RKO (cell line): Measurements from ENCODE around the gene TTC8.
A peak's percentile ranks its signal among the peaks of the same experiment; 100 is the strongest.

Experiments
- DNase-seq: peaks from one replicate; pipeline ENCODE4 v3.0.0-alpha.2; 2016; ENCODE audit warnings: low spot score

Gene TTC8

DNA sequence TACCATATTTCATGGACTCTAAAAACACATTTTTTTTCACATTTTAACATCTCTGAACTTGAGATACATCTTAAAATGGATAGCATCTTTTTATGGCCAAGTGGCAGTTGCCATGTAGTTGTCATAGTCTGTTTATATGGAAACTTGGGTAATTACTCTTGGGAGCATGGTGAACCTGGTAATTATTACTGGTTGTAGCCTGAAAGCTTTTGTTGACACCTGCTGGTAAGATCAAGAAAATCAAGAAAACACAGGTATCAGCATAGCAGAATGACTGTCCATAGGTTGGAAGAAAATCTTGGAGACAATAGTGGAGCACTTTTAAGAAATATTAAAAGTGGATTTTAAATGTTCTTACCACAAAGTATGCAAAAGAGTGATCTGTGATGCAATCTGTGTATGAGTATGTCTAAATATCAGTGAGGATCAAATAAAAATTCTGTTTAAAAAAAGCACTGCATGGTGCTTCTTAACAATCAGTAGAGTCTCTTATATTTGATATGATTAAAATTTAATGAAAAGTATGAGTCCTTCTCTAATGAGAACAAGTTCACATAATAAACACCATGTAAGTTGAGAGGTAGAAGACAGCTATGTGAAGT is 44.2 kb downstream of the TTC8 start:
- DNase-seq, result peak; percentile 49

DNA sequence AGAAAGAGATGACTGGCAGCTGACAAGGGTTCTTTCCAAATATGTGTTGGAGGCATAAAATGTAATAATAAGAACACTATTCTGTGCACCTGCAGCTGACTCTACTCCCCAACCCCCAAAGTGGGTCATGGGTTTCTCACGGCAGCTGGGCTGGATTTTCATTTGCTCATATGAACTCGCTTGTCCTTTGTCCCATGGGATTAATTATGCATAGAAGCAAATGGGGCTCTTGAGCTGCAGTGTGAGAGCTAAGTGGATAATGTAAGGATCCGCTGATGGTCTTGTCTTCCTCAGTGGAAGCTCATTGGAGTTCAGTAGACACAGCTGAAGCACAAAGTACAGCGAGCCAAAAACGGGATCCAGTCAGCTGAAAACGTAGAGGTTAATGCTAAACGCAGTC is 46.3 kb downstream of the TTC8 start:
- DNase-seq, result no peak

DNA sequence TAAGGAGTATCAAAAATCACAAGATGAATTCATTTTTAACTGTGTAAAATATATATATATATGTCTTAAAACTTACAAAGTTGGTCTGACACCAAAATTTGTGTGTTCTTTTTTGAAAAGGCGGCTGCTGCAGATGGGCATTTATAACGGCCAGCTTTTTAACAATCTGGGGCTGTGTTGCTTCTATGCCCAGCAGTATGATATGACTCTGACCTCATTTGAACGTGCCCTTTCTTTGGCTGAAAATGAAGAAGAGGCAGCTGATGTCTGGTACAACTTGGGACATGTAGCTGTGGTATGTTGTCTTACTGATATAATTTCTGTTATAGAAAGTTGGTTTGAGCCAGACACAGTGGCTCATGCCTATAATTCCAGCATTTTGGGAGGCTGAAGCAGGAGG is 47.0 kb downstream of the TTC8 start:
- DNase-seq, result no peak

GRCh38 chr14:88872976-88873375 is 48.5 kb downstream of the TTC8 start:
- no peak for DNase-seq

GRCh38 chr14:88877192-88877591 is 52.7 kb downstream of the TTC8 start:
- no peak for DNase-seq

DNA sequence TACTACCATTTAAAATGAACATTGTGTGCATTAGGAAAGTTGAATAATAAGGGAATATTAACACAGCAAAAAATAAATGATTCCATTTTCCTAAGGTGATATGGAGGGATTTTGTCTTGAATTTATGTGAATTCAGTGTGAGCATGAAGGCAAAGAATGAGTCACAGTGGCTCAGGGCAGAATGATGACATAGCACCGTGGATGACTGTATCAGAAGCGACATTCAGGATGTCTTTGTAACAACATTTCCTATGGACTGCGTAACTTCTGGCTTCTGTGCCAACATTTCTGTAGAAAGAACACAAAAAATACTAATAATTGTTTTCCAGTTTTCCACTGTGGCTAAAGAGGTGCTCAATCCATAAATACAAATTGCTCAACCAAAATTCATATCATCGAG is 54.6 kb downstream of the TTC8 start:
- DNase-seq, result peak; percentile 91

DNA sequence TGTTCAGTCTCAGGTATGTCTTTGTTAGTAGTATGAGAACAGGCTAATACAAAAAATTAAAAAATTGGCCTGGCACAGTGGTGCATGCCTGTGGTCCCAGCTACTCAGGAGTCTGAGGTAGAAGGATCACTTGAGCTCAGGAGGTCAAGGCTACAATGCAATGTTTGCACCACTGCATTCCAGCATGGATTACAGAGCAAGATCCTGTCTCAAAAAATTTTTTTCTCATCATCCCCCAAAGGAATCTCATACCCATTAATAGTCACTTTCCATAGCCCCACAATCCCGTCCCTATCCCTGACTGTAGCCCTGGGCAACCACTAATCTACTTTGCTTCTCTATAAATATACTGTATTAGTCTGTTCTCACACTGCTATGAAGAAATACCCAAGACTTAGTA is 57.8 kb downstream of the TTC8 start:
- no peak for DNase-seq

DNA sequence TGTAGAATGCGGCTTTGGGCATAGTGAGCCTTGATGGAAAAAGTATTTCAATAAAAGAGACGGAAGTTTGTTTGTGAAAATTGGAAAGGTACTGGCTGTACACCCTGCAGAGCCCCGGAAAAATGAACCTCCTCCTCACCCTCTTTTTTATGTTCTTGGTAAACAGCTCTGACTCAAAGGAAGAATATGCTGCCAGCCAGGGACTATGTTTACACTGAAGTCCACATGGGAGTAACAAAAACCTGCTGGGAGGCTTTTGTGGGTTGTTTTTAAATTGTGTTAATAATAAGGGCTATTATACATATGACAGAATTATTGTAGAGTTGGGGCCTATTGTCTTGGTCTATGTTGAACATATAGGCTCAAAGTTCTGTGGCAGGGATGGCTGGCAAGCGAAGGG is 70.7 kb downstream of the TTC8 start:
- DNase-seq, result no peak

GRCh38 chr14:88901189-88901588 is 76.7 kb downstream of the TTC8 start:
- DNase-seq, result no peak

DNA sequence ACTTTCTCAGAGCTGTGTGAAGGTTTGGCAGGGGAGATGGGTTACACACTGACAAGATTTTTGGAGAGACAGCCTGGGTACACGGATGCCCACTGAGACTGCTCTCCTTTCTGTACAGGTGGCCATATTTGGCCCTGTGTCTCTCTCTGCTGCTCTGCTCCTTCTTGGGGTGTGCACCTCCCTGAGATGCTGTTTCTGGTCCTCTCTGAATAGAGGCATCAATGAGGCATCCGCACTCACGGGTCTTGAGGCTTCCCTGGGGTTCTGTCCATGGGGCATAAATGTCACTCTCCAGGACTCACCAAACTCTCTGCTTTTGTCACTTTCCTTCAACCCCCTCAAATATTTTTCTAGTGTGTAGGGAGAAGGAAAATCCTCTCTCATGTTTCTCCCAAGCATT is 77.5 kb downstream of the TTC8 start:
- DNase-seq, result no peak

- no peak for DNase-seq
Observed at GRCh38 chr14:88902850-88903249, 78.4 kb downstream of the TTC8 start.

DNA sequence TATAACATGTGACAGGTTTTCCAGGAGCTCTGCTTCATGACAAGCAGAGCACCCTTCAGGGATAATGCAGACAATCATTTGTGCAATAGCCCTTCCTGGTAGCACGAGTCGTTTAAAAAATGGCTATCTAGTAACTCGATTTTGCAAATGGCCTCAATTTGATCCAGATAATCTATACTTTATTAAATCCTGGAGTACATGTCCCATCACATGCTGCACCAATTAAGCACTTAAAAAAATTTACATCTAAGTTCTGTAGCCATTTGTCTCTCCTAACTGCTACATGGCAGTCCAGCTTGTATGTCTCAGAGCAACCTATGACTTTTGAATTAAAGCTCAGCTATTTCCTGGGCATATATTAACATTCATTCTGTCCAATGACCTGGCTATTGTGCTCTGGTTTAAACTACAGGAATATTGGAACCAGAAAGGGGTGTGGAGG is 79.8 kb downstream of the TTC8 start:
- no peak for DNase-seq

DNA sequence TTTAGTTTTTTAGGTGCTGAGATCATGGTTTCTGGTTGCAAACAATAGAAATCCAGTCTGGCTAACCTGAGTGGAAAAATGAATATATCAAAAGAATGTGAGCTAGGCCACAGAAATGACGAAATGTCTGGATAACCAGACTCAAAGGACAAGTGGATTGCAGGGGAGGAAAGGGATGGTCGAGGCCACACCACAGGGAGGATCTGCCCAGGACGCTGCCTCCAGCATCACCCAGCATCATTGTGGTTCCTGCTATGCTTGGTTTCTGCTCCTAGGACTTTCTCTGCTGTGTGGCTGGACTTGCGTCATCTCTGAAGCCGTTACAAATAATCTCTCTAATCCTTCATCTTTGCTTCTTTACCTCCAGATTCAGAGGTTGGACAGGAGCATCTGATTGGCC is 80.4 kb downstream of the TTC8 start:
- no peak for DNase-seq

DNA sequence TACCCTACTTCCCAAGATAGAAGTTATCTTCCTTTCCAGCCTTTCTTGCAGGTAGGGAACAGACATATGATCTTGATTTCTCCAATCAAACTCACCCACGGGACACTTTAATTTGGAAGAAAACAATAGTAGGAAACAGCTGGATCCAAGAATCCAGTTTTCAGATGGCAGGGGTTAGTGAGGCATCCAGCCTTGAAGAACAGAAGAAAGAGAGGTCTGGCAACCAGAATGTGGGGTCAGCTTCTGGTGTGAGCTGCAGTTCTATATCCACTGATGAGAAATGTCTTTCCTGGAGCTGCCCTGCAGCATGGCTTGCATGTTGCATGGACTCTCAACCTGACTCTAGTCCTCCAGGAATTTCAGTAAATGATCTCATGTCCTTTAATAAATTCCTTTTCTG is 83.8 kb downstream of the TTC8 start:
- no peak for DNase-seq

DNA sequence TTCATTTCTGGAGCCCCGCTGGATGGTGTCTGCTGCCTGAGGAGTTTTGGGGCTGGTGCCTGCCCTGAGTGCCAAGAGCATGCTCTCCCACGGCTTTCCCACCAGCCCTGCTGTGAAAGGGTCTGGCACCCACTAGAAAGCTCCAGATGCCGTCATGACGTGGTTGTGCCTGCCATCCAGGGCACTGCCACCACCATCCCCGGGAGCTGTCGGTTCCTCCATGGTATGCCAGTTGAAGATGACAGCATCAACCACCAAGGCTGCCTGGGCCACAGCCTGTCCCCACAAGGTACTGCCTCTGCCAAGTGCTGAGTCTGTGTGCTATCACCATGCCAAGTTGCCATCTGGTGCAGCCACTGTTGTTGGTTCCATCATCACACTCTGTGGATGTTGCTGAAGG is 85.9 kb downstream of the TTC8 start:
- no peak for DNase-seq

GRCh38 chr14:88911809-88912208 is 87.4 kb downstream of the TTC8 start:
- DNase-seq, result no peak

- no peak for DNase-seq
Observed at GRCh38 chr14:88914956-88915355, 90.5 kb downstream of the TTC8 start.

DNA sequence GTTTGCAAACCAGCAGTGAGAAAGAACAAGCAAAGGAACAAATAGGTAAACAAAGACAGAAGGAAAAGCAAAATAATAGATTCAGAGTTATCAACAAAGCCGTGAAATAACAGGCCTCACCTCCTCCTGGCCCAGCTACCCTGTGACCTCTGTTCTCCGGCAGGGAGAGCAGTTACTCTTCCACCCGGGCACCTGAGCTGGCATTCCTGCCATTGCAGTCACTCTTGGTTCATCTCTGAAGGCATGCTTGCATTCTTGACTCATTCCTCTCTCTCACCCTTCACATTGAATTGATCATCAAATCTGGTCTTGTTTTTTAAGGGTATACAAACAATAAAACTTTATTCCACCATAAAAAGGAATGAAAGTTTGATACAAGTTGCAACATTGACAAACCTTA is 95.1 kb downstream of the TTC8 start:
- peak; percentile 62 for DNase-seq
